HG03103 (cell line): Measurements from ENCODE around the gene GAL.

Experiments used
- ATAC-seq: cut with Tn5 transposase; IDR thresholded peaks from one replicate; pipeline ENCODE4 v1.9.1; 2021; ENCODE audit warnings: low read depth; ENCODE audit not compliant: unreplicated experiment

Gene GAL

GRCh38 chr11:68698993-68699392 is 14.6 kb downstream of the GAL start:
- no peak for ATAC-seq

GRCh38 chr11:68704887-68705286 is 20.5 kb downstream of the GAL start:
- ATAC-seq, result no peak

GRCh38 chr11:68707527-68707926 is 23.2 kb downstream of the GAL start:
- no peak for ATAC-seq

DNA sequence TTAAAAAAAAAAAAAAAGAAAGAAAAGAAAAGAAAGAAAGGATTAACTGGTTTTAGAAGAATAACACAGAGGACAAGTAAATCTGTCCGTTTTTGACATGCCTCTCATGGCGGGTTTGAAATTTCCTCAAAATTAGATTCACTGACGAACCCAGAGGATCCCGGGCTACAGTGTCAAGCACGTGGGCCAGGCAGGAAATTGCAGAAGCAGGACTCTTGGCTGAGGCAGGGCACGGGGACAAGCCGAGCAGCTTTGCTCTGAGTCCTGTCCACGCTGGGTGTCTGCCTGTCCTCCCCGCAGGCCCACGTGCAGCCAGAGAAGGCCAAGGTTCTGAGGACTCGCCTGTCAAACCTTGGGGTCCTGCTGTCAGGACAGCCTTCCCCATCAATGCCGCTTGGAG is 24.7 kb downstream of the GAL start:
- no peak for ATAC-seq

- ATAC-seq, result no peak
These were observed 26.1 kb downstream of the GAL start for GRCh38 chr11:68710409-68710808.

GRCh38 chr11:68711114-68711513 is 26.8 kb downstream of the GAL start:
- ATAC-seq, result no peak

DNA sequence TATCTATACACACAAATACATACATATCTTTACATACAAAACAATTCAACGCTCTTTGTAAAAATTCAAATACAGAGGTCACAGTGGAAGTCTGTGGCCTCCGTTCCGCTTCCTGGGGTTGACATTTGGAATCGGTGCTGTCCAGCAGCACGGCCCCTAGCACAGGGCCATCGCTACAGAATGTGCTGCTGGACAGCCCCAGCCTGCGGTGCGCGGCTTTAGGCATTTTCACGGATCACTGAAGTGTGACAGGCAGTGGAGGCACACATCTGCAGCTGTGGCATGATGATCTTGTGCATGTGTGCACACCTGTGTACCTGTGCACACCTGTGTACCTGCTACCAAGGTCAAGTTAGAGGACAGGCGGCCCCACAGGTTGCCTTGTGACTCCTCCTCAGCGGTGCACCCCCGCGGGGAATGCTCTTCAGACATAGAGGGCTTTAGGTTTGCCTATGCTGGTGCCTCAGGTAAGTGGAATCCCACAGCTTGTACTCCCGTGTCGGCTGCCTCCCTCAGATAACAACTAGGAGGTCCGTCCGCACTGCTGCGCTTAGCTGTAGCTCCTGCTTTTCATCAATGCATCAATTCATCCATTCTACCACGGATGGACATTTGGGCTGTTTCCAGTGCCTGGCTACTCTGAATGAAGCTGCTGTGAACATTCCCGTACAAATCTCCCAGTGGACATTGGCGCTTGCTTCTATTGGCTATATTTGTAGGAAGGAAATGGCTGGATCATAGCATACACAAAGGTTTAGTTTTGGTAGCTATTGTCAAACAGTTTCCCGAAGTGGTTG is 29.9 kb downstream of the GAL start:
- no peak for ATAC-seq

DNA sequence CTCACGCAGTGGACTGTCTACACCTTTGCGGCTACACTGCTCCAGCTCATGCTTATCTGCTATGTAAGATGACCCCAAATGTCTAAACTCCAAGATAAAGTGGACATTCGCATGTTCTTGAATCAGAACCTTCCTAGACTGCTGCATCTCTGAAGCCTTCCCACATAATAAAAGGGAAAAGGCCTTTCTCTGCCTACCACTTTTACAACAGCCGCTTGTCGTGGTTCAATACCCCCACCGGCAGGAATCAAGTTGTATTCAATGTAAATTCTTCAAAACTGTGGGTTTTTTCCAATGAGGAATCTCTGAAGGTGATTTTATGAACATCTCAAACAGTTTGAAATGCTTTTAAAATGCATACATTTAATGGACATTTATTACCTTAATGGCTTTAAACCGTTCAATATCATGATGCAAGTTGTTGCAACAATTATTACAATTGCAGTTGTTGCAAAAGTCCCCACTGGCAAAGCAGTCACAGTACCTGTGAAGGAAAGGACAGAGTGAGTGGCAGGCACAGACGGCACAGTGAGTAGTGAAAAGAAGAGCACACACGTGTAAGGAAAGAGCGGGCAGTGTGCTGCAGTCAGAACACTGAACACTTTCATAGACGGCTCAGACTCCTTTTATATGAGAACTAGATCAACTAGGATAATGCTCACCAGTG is 31.2 kb downstream of the GAL start:
- no peak for ATAC-seq

- ATAC-seq, result no peak
These were observed 36.7 kb downstream of the GAL start for GRCh38 chr11:68721075-68721474.

DNA sequence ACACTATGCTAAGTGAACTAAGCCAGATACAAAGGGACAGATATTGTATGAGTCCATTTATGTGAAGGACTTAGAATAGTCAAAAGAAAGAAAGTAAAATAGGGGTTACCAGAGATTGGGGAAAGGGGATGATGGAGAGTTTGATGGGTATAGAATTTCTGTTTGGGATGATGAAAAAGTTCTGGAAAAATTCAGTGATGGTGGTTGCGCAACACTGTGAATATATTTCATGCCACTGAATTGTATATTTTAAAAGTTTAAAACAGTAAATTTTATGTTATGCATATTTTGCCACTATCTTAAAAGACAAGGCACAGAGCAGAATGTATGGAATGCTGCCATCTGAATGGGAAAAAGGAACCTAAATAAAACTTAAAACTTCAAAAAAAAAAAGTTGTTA is 37.8 kb downstream of the GAL start:
- no peak for ATAC-seq

GRCh38 chr11:68724293-68724692 is 39.9 kb downstream of the GAL start:
- ATAC-seq, result no peak

GRCh38 chr11:68727783-68728182 is 43.4 kb downstream of the GAL start:
- no peak for ATAC-seq

DNA sequence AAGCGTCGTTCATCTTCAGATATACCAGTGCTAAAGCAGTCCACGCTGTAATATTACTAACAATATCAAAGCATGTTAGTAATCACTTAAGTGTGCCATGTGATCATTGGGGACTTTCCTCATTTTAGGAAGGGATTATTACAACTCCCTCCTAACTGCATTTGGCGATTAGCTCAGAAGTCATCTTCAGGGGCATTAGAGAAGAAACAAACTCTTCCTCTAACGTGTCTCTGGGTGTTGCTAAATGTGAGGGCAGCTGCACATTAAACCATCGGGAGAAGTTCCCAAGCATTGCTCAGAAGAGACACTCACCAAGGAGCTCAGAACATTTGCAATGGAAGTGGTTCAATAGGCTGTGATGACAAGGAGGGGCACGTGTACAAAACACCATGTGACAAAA is 49.8 kb downstream of the GAL start:
- no peak for ATAC-seq

DNA sequence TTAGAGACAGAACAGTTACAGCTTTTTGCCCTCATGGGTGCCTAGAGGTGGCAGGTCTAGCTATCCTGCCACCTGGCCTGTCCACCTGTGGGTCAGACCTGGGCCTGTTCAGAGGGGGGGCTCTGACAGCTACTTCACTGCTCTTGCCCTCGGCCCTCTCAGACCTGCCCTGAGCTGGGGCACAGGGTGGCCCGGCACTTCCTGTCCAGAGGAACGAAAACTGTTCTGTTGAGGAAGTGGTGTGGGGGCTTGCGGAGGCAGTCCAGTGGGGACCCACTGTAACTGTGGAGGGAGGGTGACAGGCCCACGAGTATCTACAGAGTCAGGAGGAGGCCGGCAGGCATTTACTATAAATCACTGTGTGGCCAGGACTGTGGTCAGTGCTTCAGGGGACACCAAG is 50.8 kb downstream of the GAL start:
- no peak for ATAC-seq

DNA sequence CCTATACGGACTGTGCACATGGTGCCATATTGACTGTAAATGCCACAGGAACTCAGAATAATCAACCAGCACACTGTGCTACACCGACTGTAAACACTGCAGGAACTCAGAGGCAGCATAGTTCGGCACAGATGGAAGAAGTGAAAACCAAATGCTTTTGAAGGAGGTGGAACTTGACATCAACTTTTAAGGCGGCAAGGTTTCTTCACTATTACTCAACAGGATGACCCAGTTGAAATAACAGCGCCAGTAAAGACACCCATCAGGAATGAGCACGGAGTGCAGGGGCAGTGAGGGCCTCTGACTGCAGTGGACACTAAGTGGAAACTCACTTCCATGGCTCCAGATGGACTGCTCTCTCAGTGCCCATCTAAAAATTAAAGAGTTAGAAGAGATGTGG is 51.3 kb downstream of the GAL start:
- no peak for ATAC-seq
